HepG2 (cell line): ENCODE measurements around the gene MYO6. TPM values are rescaled to one million over a fixed set of nuclear protein-coding genes. Genes with fewer than 3 reads are reported as not detected.

ENCODE experiments used
- ATAC-seq: fragments of 200-7000 bp; cut with Tn5 transposase; 3 replicates; pipeline ENCODE4 v1.9.1; 2020; ENCODE audit warnings: mild to moderate bottlenecking, moderate library complexity
- BruUV-seq: library from RNA; stranded (reverse); fragments of 400-500 nt; replicated peaks from 2 replicates; lab custom pipeline; 2021; lab: Mats Ljungman, UMichigan
- CTCF ChIA-PET: fragments of 300-600 bp; formaldehyde crosslinking; extraction: SDS; loops from one replicate; lab custom pipeline; 2021; ENCODE audit warnings: low total read pairs, inconsistent platforms, low intra/inter-chr PET ratio; lab: Yijun Ruan, JAX
- POLR2A ChIA-PET: fragments of 350-600 bp; sonication (Branson Sonifier 250); formaldehyde crosslinking; loops from one replicate; lab custom pipeline; 2020; ENCODE audit warnings: antibody characterized with exemption, inconsistent platforms; lab: Yijun Ruan, JAX
- DNase-seq: peaks from one replicate; pipeline ENCODE4 v3.0.0-alpha.2; 2015; ENCODE audit warnings: low spot score
- FAIRE-seq: peaks from 3 replicates; lab custom pipeline; 2011; peaks lifted over from hg19 to GRCh38; lab: Jason Lieb, UNC
- H2AFZ ChIP-seq: one replicate; pipeline ENCODE4 v1.6.1; 2011; ENCODE audit warnings: low read length, inconsistent platforms
- H3K27ac ChIP-seq: fragments of 300-600 bp; 3 replicates; pipeline ENCODE4 v1.8.0; 2011; ENCODE audit warnings: mixed run types, mild to moderate bottlenecking, mixed read lengths, low read length, inconsistent platforms; ENCODE audit not compliant: insufficient read depth; ENCODE audit errors: extremely low read length
- H3K27me3 ChIP-seq, 2 experiments: fragments of 200-600 bp in 1 of 2; 2 replicates in 1 of 2; 3 replicates in 1 of 2; pipeline versions ENCODE4 v1.6.0 to v1.8.0; 2011; ENCODE audit warnings: low read length in 2 of 2, mild to moderate bottlenecking in 2 of 2, moderate library complexity in 2 of 2, inconsistent platforms in 1 of 2; ENCODE audit not compliant: insufficient read depth in 2 of 2, control insufficient read depth in 1 of 2
- H3K36me3 ChIP-seq, 2 experiments: fragments of 200-600 bp in 1 of 2; replicated peaks in 1 of 2; 2 replicates in 1 of 2; 3 replicates in 1 of 2; pipeline versions ENCODE4 v1.5.1 to v1.8.0; 2011; ENCODE audit warnings: low read length in 2 of 2, inconsistent platforms in 1 of 2; ENCODE audit not compliant: insufficient read depth in 2 of 2, control insufficient read depth in 1 of 2
- H3K4me1 ChIP-seq: 2 replicates; pipeline ENCODE4 v1.5.1; 2012; ENCODE audit warnings: low read length, inconsistent platforms; ENCODE audit not compliant: insufficient read depth
- H3K4me2 ChIP-seq: 2 replicates; pipeline ENCODE4 v1.6.0; 2011; ENCODE audit warnings: low read depth, low read length, inconsistent platforms
- H3K4me3 ChIP-seq, 3 experiments: fragments of 200-600 bp in 1 of 3; sonication (generic), shearing (Covaris generic) in 1 of 3; replicated peaks in 1 of 3; 2 replicates each; pipeline ENCODE4 v1.5.1; 2011 to 2016; ENCODE audit warnings: low read length in 3 of 3, inconsistent platforms in 2 of 3, low read depth in 2 of 3, mild to moderate bottlenecking in 2 of 3, control low read depth in 1 of 3, mixed read lengths in 1 of 3; ENCODE audit not compliant: insufficient read depth in 1 of 3
- H3K79me2 ChIP-seq: one replicate; pipeline ENCODE4 v1.6.1; 2011; ENCODE audit warnings: low read length, inconsistent platforms; ENCODE audit not compliant: insufficient read depth
- H3K9ac ChIP-seq: 2 replicates; pipeline ENCODE4 v1.6.0; 2011; ENCODE audit warnings: mild to moderate bottlenecking, low read depth, low read length, inconsistent platforms; ENCODE audit not compliant: insufficient read depth
- H3K9me3 ChIP-seq: 2 replicates; pipeline ENCODE4 v1.5.1; 2012; ENCODE audit warnings: mild to moderate bottlenecking, low read length
- H4K20me1 ChIP-seq: 2 replicates; pipeline ENCODE4 v1.6.0; 2011; ENCODE audit warnings: inconsistent platforms, mild to moderate bottlenecking, low read length, moderate library complexity; ENCODE audit not compliant: insufficient read depth
- ESRRA ChIP-seq: sonication (generic); formaldehyde crosslinking; IDR thresholded peaks from 2 replicates; pipeline ENCODE4 v1.5.1; 2020; ENCODE audit warnings: mild to moderate bottlenecking, low read depth, missing genetic modification reagents
- NFKB2 ChIP-seq: sonication (generic); formaldehyde crosslinking; IDR thresholded peaks from 2 replicates; pipeline ENCODE4 v1.4.0; 2020; ENCODE audit warnings: missing genetic modification reagents, borderline replicate concordance
- WGBS: methylation state at CpG from one replicate; pipeline ENCODE4 v1.1.6; 2017; ENCODE audit warnings: low lambda C conversion rate; 5-methylcytosine and 5-hydroxymethylcytosine counted together
- in situ Hi-C: cut with HindIII; loops from 2 replicates; pipeline ENCODE4 v1.10.0; 2017; ENCODE audit warnings: low pct_unique_long_range_greater_than_20kb; ENCODE audit not compliant: extremely low pct_ligation_motif_present
- intact Hi-C: fragments of 100-400 bp; cut with micrococcal nuclease; formaldehyde crosslinking; loops from one replicate; pipeline ENCODE4 v1.10.0; 2022; ENCODE audit not compliant: unreplicated experiment
- polyA plus RNA-seq, 8 experiments: library from polyadenylated mRNA; depleted of rRNA in 3 of 8; stranded (reverse) in 7 of 8; unstranded in 1 of 8; fragments of >200 nt; fragmentation: Illumina TruSeq in 4 of 8; extraction: Trizol in 4 of 8; gene quantifications; 2 replicates each; pipeline versions ENCODE4 v1.2.1 to v1.2.3, GENCODE V29; 2011 to 2016; ENCODE audit warnings: low read depth in 4 of 8, missing spikeins in 1 of 8, mixed read lengths in 1 of 8; ENCODE audit not compliant: insufficient read depth in 1 of 8
- total RNA-seq, 5 experiments: library from RNA; depleted of rRNA; stranded (reverse); fragments of >200 nt; fragmentation: Illumina TruSeq; extraction: Trizol; gene quantifications; 2 replicates each; pipeline ENCODE4 v1.2.3, GENCODE V29; 2016; ENCODE audit warnings: low read depth in 1 of 5
- TF ChIP-seq, protein P1 (sequence below): sonication (generic); formaldehyde crosslinking; IDR thresholded peaks from 2 replicates; pipeline ENCODE4 v1.4.0; 2020; ENCODE audit warnings: low read depth, mild to moderate bottlenecking, missing genetic modification reagents
- TF ChIP-seq, protein P2 (sequence below): sonication (generic); formaldehyde crosslinking; IDR thresholded peaks from 2 replicates; pipeline ENCODE4 v1.4.0; 2020; ENCODE audit warnings: mild to moderate bottlenecking, low read depth, missing genetic modification reagents
- TF ChIP-seq, protein P3 (sequence below): IDR thresholded peaks from 2 replicates; pipeline ENCODE4 v1.6.1; 2012; ENCODE audit warnings: low read length, improper control_type of control experiment

MYO6 gene
- total and polyA plus RNA-seq, 2 of the 13 experiments (the other 11 are each of a cell fraction or from before 2014, with no cell fraction given) = 5.4 to 7.5 TPM

DNA sequence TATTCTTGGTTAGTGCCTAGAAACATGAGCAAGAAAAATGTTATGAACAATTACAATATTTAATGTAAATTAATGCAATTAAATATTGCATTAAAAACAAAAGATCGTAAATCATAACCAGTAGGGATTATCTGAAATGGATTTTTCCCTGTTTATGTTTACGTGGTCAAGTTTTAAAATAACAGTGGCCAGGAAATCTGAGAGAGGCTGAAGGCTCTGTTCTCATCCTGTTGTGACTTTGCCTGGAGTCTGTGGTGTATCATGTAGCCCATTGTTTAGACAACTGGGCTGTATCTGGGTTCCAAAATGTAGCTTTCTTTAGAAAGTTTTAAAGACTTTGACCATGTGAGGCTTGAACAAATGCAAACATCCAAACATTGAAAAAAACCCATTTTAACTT is 2.4 kb downstream of the MYO6 start:
- DNase-seq (no peak), FAIRE-seq (no peak), ATAC-seq (no peak)
- intact Hi-C loops = no loop called here
- POLR2A ChIA-PET = no interaction called here
- no TSS peak for BruUV-seq
- no peak overlapping the region for H2AFZ ChIP-seq
- H3K36me3 ChIP-seq = no peaks in the 10 kb centered on the region
- H3K27me3 ChIP-seq = peaks cover 0 to 8% of the 10 kb centered on the region in 2 experiments; a peak in 3 of 5 replicates
- H3K27ac ChIP-seq = no peak overlapping the region
- no peak overlapping the region for H3K4me3 ChIP-seq
- H3K9ac ChIP-seq = no peak overlapping the region
- 83% methylated on average over 2 of the region's 2 CpGs for WGBS
- in situ Hi-C loops = no loop called here
- TF ChIP-seq, protein P1, sequence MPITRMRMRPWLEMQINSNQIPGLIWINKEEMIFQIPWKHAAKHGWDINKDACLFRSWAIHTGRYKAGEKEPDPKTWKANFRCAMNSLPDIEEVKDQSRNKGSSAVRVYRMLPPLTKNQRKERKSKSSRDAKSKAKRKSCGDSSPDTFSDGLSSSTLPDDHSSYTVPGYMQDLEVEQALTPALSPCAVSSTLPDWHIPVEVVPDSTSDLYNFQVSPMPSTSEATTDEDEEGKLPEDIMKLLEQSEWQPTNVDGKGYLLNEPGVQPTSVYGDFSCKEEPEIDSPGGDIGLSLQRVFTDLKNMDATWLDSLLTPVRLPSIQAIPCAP (CRISPR knock-in tag) = no peak
- TF ChIP-seq, protein P2, sequence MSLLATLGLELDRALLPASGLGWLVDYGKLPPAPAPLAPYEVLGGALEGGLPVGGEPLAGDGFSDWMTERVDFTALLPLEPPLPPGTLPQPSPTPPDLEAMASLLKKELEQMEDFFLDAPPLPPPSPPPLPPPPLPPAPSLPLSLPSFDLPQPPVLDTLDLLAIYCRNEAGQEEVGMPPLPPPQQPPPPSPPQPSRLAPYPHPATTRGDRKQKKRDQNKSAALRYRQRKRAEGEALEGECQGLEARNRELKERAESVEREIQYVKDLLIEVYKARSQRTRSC (CRISPR knock-in tag) = no peak
- no peak for TF ChIP-seq ESRRA (CRISPR knock-in tag)
- TF ChIP-seq, protein P3, sequence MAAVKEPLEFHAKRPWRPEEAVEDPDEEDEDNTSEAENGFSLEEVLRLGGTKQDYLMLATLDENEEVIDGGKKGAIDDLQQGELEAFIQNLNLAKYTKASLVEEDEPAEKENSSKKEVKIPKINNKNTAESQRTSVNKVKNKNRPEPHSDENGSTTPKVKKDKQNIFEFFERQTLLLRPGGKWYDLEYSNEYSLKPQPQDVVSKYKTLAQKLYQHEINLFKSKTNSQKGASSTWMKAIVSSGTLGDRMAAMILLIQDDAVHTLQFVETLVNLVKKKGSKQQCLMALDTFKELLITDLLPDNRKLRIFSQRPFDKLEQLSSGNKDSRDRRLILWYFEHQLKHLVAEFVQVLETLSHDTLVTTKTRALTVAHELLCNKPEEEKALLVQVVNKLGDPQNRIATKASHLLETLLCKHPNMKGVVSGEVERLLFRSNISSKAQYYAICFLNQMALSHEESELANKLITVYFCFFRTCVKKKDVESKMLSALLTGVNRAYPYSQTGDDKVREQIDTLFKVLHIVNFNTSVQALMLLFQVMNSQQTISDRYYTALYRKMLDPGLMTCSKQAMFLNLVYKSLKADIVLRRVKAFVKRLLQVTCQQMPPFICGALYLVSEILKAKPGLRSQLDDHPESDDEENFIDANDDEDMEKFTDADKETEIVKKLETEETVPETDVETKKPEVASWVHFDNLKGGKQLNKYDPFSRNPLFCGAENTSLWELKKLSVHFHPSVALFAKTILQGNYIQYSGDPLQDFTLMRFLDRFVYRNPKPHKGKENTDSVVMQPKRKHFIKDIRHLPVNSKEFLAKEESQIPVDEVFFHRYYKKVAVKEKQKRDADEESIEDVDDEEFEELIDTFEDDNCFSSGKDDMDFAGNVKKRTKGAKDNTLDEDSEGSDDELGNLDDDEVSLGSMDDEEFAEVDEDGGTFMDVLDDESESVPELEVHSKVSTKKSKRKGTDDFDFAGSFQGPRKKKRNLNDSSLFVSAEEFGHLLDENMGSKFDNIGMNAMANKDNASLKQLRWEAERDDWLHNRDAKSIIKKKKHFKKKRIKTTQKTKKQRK = no peak
- no peak for TF ChIP-seq NFKB2
- no peaks in the 10 kb centered on the region for H3K9me3 ChIP-seq
- peaks cover 46% of the 10 kb centered on the region for H3K4me1 ChIP-seq
- no peaks in the 10 kb centered on the region for H4K20me1 ChIP-seq
- CTCF ChIA-PET = no interaction called here
- H3K79me2 ChIP-seq = peaks cover 2% of the 10 kb centered on the region
- H3K4me2 ChIP-seq = no peak overlapping the region
